HFF-Myc (cell line): ENCODE results near the gene RAPGEF3.

Experiments
- DNase-seq: peaks from one replicate; pipeline ENCODE4 v3.0.0-alpha.2; 2011; ENCODE audit warnings: low read depth; ENCODE audit errors: extremely low read depth
- H3K4me3 ChIP-seq: replicated peaks from 2 replicates; pipeline ENCODE4 v1.5.1; 2011; ENCODE audit warnings: low read depth, mild to moderate bottlenecking, control low read depth, low read length
- CTCF ChIP-seq: IDR thresholded peaks from 2 replicates; pipeline ENCODE4 v1.5.1; 2012; ENCODE audit warnings: mild to moderate bottlenecking, low read depth, low read length, control low read depth; ENCODE audit errors: missing control alignments

The RAPGEF3 gene

GRCh38 chr12:47705566-47706425, 52.9 kb downstream of the RAPGEF3 start, which contains the start of gene RPAP3:
Gene RPAP3, minus strand, starts transcription at chr12:47706030. Its CDS starts 3,190 bp downstream, at chr12:47702840.
- DNase-seq, result peak; percentile 67
- TF ChIP-seq CTCF, result peak; percentile 33
- peak within 1 kb of the TSS; percentile 62 for H3K4me3 ChIP-seq

GRCh38 chr12:47705229-47705565, 53.5 kb downstream of the RAPGEF3 start:
- TF ChIP-seq CTCF, result no peak
- DNase-seq, result no peak
- H3K4me3 ChIP-seq, result peak overlapping the region; percentile 62

GRCh38 chr12:47704719-47705118, 54.0 kb downstream of the RAPGEF3 start:
- no peak for DNase-seq
- peak overlapping the region; percentile 62 for H3K4me3 ChIP-seq
- no peak for TF ChIP-seq CTCF

- no peak for DNase-seq
- TF ChIP-seq CTCF, result no peak
- no peak overlapping the region for H3K4me3 ChIP-seq
These were observed 58.4 kb downstream of the RAPGEF3 start for GRCh38 chr12:47700263-47700662.

- no peak for TF ChIP-seq CTCF
- no peak for DNase-seq
- H3K4me3 ChIP-seq, result no peak overlapping the region
These were observed 60.0 kb downstream of the RAPGEF3 start for GRCh38 chr12:47698631-47699030.

GRCh38 chr12:47698055-47698454, 60.6 kb downstream of the RAPGEF3 start:
- TF ChIP-seq CTCF, result no peak
- no peak overlapping the region for H3K4me3 ChIP-seq
- DNase-seq, result no peak
